ENCODE results near the gene SCYGR5.

Gene SCYGR5

GRCh38 chr2:227674485-227674884 is 7.9 kb downstream of the SCYGR5 start:
- DNase-seq = no peak

- no peak for DNase-seq
These were observed 11.3 kb downstream of the SCYGR5 start for GRCh38 chr2:227677928-227678327.

DNA sequence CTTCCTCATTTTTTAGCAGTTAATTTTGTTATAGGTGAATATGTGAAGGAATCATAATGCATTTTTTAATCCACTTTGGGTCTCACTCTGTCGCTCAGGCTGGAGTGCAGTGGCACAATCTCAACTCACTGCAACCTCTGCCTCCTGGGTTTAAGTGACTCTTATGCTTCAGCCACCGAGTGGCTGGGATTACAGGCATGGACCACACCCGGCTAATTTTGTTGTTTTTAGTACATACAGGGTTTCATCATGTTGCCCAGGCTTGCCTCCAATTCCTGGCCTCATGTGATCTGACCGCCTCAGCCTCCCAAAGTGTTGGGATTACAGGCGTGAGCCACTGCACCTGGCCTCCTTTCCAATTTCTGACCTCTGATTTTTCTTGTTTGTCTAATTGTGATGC is 17.7 kb downstream of the SCYGR5 start:
- DNase-seq = no peak

DNA sequence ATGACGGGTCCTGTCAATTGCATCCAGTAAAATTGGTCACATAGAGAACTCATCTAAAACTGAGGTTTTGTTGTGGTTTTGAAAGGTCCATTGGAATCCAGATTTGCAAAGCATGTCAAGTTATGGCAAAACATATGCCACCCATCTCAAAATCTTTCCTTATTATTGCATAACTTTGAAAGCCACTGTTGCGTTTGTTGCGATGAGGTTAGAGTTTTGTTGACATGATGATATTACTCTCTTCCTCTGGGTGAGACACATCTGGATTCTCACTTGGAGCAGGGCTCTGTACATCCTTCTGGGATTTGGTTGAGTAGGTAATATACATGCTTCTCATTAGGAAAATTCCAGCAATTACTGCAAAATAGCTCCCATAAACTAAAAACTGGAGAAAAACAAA is 20.6 kb downstream of the SCYGR5 start:
- no peak for DNase-seq

DNA sequence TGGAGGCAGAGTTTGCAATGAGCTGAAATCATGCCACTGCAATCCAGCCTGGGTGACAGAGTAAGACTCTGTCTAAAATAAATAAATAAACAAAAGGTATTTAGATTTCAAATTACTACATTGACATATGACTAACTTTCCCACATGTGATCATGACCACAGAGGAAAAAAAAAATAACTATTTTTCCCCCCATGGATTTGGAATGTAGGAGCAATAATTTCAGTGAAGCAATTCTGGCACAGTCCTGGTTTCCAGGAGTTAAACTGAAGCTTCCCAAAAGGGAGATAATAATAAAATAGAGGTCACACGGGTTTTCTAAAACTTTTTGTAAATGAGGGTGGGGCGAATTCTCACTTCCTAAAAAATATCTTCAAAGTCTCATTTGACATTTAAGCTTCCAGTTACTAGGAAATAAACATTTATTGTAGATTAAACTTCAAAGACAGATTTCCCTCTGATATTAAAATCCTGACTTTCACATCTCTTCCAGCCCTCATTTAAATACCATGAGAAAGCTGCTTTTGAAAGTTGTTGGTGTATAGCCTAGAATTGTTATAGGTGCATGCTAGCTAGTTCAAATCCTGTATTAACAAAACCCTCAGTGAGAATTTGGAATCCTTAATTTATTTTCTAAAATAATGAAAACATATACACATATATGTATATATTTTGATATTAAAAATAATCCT is 30.5 kb downstream of the SCYGR5 start:
- DNase-seq = no peak

GRCh38 chr2:227701556-227701955 is 35.0 kb downstream of the SCYGR5 start:
- DNase-seq = no peak

- no peak for DNase-seq
These were observed 36.7 kb downstream of the SCYGR5 start for GRCh38 chr2:227703280-227703732.

- no peak for DNase-seq
These were observed 37.4 kb downstream of the SCYGR5 start for GRCh38 chr2:227703961-227704360.

- DNase-seq = no peak
These were observed 40.3 kb downstream of the SCYGR5 start for GRCh38 chr2:227706859-227707258.

DNA sequence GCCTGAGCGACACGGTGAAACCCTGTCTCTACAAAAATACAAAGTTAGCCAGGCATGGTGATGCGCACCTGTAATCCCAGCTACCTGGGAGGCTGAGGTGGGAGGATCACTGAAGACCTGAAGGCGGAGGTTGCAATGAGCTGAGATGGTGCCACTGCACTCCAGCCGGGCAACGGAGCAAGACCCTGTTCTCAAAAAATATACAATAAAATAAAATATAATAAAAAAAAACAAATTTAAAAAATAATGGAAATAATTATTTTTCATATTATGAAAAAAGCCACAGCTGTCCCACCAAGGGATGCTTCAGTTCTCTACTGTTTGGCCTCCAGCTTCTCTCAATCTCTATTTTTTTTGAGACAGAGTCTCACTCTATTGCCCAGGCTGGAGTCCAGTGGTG is 40.8 kb downstream of the SCYGR5 start:
- no peak for DNase-seq

GRCh38 chr2:227710986-227711385 is 44.4 kb downstream of the SCYGR5 start:
- no peak for DNase-seq

GRCh38 chr2:227713291-227713690 is 46.7 kb downstream of the SCYGR5 start:
- DNase-seq = no peak

- no peak for DNase-seq
These were observed 49.9 kb downstream of the SCYGR5 start for GRCh38 chr2:227716501-227716900.

All from activated CD4-positive, CD25-positive, alpha-beta regulatory T cell treated with anti-CD3 and anti-CD28 coated beads, Interleukin-2, amount 50 U/mL, for 72 hours (primary cell).